ENCODE measurements around the gene DACH1.

DNA sequence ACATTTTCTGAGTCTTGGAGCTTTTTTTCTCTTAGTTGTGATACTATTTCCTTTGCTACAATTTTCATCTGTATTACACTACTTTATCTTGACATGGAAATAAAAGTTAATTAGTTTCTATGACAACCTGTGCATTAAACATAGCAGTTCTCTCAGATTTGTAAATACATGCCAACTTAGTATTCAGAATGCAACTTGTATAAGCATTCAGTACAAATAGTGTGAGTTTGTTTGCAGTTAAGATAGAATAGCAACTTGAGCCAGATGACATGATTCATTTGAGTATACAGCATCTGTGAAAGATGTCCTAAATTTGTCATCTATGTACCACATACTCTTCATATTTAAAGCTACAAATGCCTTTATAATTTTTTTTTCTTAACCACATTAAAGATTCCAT, 98.1 kb downstream of the DACH1 start:
- no peak for TF ChIP-seq MYC (IDR thresholded peaks at IDR 0.05; ENCODE audit: low read depth, low read length)
- TF ChIP-seq POLR2A (IDR thresholded peaks at IDR 0.05; ENCODE audit: low read depth, low read length) = no peak
- TF ChIP-seq POLR2AphosphoS5 (IDR thresholded peaks at IDR 0.05; ENCODE audit: insufficient read depth, low read depth, low read length) = no peak
- TF ChIP-seq EZH2 (IDR thresholded peaks at IDR 0.05; ENCODE audit: borderline replicate concordance, low read depth, low read length, severe bottlenecking) = no peak
- TF ChIP-seq, protein P1, sequence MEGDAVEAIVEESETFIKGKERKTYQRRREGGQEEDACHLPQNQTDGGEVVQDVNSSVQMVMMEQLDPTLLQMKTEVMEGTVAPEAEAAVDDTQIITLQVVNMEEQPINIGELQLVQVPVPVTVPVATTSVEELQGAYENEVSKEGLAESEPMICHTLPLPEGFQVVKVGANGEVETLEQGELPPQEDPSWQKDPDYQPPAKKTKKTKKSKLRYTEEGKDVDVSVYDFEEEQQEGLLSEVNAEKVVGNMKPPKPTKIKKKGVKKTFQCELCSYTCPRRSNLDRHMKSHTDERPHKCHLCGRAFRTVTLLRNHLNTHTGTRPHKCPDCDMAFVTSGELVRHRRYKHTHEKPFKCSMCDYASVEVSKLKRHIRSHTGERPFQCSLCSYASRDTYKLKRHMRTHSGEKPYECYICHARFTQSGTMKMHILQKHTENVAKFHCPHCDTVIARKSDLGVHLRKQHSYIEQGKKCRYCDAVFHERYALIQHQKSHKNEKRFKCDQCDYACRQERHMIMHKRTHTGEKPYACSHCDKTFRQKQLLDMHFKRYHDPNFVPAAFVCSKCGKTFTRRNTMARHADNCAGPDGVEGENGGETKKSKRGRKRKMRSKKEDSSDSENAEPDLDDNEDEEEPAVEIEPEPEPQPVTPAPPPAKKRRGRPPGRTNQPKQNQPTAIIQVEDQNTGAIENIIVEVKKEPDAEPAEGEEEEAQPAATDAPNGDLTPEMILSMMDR (IDR thresholded peaks at IDR 0.05; ENCODE audit: extremely low read depth in 1 of 2, insufficient read depth in 1 of 2, low read depth in 1 of 2, low read length in 2 of 2) = no peak
- no peak for TF ChIP-seq GATA2 (IDR thresholded peaks at IDR 0.05; ENCODE audit: insufficient read depth, insufficient read length, low read depth, low read length)
- TF ChIP-seq JUN (IDR thresholded peaks at IDR 0.05; ENCODE audit: borderline replicate concordance, insufficient read depth, insufficient read length, low read depth) = no peak
- TF ChIP-seq, protein P2, sequence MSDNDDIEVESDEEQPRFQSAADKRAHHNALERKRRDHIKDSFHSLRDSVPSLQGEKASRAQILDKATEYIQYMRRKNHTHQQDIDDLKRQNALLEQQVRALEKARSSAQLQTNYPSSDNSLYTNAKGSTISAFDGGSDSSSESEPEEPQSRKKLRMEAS (IDR thresholded peaks at IDR 0.05; ENCODE audit: insufficient read depth, insufficient read length) = no peak

Data from endothelial cell of umbilical vein (primary cell).